CD4-positive, alpha-beta T cell treated with Interleukin-17A for 1 hour (primary cell): ENCODE measurements around the gene RASA3.

ENCODE experiments used
- DNase-seq: peaks from one replicate; pipeline ENCODE4 v3.0.0-alpha.2; 2020

RASA3 gene

DNA sequence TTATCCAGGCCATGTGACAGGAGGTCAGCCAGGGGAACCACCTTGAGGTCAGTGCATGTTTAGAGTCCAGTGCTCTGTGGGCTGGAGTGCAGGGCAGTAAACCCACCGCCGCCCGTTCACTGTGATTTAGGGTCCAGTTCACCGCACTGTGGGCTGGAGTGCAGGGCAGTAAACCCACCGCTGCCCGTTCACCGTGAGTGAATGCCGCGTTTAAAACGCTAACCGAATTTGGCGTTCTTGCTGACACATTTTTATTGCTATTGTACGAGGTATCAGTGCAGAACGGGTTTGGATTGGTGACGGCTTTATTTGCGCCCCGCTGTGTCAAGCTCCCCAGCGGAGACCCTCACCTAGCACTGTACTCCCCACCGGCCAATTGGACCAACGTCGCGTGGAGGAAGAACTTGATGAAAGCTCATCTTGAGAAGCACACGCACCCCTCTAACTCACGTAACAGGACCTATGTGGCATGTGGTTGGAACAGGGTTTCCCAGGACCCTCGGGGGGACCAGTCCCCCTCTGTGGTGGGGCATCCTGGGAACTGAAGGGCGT, 186.5 kb downstream of the RASA3 start:
- DNase-seq, result no peak

DNA sequence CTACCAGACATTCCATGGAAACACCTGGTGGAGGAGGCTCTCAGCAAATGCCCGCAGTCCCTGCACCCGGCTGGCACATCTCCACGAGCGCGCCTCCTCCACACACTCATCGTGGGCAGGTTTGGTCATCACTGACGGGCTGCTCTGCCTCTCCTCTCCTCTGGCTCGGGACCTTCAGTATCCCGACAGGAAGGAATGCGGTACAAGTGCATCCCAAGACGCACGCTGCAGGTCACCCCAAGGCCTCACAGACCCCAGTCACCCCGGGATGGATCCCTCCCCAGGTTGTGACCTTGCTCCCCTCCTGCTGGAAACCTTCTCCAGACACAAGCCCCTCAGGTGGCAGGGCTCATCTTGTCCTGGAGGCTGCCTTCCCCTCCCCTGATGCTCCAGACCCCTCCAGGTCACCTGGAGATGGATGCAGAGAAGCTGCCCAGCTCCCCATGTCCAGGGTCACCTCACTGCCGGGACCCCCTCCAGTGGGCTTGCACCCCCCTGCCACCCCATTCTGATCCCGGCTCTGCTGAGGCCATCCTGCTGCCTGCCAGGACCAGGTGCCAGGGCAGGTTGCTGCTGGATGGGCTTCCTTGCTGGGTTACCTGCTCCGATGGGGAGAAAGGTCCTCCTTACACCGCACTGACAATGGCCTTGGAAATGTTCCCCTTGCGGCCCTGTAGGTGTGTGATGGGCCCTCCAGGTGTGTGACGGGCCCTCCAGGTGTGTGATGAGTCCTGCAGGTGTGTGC, 188.4 kb downstream of the RASA3 start:
- DNase-seq, result no peak

DNA sequence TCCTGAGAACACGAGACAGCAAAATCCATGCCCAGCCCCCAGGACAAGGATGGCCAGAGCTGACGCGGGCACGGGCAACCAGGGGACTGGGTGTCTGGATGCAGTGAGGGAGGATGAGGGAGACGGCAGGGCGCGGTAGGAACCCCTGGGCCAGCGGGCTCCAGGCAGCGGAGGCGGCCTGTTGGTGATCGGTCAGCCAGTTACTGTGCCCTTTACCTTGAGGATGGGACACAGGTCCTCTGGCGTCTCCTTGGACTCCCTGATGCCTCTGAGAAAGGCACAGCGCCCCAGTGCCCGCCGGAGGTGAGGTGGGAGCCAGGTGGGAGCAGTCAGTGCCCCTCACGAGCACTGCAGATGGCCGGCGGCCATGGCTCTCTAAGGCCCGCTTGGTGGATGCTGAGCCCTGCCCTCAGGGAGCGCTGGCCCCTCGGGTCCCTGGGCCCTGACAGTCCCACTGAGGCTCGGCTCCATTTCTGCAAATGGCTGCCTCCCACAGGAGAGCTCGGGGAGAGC, 189.8 kb downstream of the RASA3 start:
- no peak for DNase-seq

DNA sequence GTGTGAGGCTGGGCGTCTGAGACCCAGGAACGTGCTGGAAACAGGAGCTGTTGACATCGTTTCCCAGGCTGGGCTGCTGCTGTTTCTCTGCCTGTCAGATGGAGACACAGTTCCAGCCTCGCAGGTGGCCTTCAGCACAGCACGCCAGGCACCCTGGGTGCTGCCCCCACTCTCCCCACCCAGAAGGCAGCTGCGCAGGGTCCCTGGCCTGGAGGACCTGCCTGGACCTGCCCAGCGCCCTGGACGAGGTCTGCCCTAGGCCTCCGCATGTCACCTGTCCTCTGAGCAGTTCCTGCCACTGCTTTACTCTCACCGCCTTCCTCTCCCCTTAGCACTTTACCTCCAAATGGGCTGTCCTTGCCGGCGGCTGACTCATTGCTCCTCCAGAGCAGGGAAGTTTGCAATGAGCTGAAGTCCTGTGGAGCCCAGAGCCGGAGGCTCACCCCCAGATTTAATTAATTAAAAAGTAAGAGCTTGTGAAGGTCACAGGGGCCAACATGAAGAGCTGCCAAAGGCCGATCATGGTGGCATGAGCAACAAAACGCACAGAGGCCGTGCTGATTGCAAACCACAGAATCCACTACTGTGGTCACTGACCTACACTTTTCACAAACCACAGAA, 190.7 kb downstream of the RASA3 start:
- no peak for DNase-seq

DNA sequence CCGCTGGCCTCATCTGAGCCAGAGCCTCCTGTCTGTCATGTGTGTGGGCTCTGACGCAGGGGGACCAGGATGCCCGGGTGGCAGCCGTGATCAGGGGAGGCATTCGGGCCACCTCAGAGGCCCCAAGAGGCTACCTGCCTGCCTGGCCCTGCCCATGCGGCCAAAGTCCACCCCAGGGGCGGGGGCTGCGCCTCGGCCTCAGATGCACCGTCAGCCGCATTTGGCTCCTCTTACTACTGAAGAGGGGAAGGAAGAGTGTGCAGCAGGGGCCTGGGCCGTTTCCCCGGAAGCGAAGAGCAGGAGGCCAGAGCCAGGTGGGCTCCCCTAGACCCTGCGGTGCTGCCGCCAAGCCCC, 192.5 kb downstream of the RASA3 start:
- DNase-seq, result no peak

DNA sequence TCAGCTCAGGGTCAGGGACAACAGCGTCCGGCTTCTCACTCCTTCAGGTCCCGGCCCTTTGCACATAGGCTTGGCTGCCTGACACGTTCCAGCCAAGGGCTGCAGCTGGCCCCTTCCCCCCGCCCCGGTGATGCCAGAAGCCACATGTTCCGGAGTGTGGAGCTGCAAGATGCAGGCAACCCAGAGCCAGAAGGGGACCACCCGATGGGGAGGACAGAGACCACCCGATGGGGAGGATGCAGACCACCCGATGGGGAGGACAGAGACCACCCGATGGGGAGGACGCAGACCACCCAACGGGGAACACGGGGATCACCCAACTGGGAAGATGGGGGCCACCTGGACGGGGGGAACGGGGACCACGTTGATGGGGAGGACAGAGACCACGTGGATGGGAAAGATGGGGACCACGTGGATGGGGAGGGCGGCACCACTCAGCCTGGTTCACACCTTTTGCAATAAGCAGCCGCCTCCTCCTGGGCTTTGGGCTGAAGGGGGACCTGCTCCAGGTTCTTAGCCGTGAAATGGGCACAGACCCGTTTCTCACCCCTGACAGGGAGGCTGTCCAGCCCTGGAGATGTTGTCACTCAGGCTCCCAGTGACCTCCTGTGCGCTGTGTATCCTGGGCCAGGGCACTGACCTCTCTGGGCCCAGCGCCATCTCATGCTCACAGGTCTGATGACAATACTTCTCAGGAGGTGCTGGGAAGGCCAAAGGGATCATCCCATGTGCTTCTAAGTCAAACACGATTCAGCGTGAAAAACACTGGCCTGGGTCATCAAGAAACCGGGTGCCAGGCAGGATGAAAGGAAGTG, 193.1 kb downstream of the RASA3 start:
- DNase-seq, result no peak

DNA sequence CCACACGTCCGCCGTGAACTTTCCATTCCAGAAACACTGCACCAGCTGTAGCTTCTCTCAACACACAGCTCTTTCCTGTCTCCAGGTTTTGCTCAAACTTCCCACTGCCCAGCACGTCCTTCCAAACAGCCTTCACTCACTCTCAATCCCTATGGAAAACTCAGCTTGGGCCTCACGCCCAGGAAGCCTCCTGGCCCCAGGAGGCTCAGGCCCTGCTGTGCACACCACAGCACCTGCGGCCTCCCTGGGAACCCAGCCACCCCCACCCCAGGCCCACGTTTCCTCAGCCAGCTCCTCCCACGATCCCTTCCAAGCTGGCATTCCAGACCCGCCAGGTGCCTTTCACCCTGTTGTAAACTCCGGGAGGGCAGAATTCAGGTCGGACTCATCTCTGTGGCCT, 193.7 kb downstream of the RASA3 start:
- no peak for DNase-seq

DNA sequence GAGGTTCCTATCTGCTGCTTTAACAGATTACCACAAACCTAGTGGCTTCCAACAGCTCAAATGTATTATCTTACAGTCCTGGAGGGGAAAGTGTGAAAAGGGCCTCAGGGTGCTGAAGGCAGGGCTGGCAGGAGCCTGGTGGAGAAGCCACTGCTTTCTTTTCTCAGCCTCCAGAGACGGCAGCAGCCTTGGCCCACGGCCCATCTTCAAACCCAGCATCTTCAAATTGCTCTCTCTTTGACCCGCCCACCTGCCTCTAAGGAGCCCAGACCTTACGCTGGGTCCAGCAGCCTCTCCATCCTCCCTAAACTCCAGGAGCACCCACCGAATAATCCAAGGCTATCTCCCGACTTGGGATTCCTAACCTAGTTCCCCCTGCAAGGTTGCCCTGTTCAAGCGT, 194.2 kb downstream of the RASA3 start:
- DNase-seq, result no peak

DNA sequence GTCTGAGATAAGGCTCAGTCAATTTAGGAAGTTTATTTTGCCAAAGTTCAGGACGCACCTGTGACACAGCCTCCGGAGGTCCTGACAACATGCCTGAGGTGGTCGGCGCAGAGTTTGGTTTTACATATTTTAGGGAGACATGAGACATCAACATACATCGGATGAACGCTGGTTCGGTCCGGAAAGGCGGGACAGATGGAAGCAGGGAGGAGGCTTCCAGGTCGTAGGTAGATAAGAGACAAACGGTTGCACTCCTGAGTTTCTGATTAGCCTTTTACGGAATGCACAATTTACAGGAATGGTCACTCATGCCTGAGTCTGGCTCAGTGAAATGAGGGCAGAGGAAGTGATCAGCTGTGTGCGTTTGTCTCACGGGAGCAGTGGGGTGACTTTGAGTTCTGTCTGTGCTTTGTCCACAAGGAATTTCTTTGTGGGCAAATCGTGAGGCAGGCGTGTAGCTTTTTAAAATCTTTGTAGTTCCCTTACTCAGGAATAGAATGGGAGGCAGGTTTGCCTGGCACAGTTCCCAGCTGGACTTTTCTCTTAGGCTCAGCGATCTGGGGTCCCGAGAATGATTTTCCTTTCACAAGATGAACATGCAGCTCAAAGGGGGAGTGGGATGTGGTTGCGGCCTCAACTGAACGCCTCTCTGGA, 194.8 kb downstream of the RASA3 start:
- DNase-seq, result no peak

DNA sequence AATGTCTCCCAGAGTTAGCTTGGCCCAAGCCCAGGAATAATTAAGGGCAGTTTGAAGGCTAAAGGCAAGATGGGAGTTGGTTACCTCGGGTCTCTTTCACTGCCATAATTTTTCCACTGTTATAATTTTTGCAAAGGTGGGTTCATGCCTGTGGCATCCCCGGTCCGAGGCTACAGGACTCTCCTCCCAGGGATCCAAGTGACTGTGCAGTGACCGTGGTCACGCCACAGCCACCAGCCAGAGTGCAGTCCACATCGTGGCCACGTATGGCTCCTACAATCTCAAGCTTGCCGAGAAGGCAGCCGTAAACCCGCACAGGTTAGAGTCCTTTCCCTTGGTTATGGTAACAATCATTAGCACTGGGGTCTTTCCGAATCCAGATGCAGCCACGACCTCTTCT, 195.3 kb downstream of the RASA3 start:
- no peak for DNase-seq

DNA sequence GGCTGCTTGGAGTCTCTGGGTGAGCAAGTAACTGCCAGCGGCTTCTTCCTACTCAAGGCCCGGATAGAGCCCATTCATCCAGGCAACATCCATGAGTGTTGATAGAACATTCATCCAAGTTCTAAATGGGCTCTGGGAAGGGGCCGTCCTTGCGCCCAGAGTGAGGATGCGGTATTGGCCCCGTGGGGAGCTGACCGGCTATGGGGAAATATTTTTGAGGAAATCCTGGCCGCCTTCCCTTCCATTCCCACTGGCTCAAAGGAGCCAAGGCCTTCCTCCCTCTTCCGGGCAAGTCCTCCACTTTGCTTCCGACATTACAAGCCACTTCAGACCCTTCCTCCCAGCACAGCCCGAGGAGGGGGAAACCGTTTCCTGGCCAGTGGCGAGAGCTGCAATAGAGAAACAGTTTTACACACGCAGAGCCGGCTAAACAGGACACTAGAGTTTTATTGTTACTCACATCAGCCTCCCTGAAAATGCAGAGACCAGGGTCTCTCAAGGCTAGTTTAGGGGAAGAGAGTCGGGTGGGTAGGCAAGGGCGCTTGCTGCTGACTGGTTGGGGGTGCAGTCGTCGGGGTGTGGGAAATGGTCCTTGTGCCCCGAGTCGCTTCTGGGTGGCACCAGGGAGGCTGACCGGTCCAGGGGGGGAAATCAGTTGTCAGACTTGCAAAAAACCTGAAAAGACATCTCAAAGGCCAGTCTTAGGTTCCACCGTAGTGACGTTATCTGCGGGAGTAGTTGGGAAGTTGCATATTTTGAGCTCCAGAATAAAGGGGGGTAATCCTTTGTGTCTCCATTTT, 196.1 kb downstream of the RASA3 start:
- DNase-seq, result no peak

DNA sequence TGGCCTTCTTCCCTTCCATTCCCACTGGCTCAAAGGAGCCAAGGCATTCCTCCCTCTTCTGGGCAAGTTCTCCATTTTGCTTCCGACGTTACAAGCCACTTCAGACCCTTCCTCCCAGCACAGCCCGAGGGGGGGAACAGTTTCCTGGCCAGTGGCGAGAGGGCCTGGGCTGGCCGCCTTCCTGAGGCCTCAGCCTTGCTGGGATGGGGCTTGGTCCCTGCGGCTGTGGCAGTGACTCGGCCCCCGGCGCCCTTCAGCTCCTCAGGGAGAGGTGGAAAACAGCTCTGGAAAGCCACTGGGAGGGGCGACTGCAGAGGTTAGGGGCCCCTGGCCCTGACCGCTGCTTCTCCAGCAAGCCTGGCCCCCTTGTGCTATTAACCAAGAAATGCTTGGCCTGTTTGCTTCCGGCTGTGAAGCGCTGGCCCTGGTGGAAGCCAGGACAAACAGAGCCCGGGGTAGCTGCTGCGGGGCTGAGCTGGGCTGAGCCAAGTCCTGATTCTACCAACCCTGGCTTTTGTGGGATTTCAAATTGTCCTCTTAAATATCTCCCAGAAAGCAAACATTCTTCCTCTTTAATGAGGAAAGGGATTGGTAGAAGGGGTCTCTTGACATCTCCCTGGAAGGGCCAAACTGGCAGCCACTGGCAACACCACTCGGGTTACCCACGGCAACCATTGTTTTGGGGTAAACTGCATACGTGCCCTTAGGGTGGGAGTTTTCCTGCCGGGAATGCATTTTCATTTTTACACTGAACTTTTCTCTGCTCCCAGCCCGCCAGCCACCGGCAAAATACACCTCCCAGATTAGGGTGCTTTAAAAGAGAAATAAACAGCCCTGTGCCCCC, 197.2 kb downstream of the RASA3 start:
- DNase-seq, result no peak

DNA sequence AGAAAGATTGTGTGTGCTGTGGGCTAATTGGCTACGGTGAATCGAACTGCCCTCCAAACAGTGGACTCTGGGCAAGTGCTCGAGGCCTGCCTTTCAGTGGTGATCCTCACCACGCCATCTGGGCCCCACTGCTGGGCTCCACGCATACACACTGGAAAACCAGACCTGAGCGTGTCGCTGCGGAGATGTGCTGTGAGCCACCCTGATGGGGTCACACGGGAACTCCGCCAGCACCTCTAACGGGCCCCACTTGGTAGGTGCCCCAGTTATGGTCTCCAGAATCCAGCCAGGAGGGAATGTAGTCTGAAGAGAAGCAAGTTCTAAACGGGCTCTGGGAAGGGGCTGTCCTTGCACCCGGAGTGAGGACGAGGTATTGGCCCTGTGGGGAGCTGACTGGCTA, 197.8 kb downstream of the RASA3 start:
- no peak for DNase-seq

DNA sequence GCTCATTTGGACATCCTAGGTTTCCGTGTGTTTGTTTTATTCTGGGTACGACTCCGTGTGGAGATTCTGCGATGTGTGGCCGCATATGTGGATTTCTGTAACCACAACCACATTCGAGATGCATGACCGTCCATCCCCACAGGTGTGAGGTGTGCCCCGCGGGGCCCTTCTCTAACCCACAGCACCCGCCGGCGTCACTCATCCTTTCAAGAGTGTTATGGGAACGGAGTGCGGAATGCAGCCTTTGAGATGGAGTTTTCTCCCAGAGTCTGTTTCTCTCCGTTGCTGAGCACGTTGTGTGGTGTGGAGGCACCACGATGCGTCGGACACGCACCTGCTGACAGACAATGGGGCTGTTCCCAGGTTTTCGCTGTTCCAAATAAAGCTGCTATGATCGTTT, 198.5 kb downstream of the RASA3 start:
- DNase-seq, result no peak

DNA sequence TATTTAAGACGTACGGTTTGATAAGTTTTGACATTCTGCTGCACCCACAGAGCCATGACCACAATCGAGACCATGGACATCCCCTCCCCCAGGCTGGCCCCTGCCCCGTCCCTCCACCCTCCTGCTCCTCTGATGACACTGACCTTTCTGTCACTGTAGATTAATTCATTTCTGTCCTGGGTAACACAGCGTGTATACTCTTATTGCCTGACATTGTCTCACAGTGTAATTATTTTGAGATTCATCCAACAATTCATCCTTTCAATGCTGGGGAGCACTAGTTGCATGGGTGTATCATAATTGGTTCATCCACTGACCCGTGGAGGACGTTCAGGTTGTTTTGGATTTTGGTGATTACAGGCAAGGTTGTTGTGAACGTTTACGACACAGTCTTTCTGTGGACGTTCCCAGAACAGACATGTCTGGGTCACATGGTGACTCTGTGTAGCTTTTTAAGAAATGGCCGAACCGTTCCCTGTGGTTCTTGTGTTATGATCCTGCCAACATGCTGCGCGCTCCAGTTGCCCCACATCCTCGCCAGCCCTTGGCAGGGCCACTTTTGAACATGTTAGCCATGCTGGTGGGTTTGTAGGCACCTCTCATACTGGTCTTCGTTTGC, 200.5 kb downstream of the RASA3 start:
- no peak for DNase-seq

DNA sequence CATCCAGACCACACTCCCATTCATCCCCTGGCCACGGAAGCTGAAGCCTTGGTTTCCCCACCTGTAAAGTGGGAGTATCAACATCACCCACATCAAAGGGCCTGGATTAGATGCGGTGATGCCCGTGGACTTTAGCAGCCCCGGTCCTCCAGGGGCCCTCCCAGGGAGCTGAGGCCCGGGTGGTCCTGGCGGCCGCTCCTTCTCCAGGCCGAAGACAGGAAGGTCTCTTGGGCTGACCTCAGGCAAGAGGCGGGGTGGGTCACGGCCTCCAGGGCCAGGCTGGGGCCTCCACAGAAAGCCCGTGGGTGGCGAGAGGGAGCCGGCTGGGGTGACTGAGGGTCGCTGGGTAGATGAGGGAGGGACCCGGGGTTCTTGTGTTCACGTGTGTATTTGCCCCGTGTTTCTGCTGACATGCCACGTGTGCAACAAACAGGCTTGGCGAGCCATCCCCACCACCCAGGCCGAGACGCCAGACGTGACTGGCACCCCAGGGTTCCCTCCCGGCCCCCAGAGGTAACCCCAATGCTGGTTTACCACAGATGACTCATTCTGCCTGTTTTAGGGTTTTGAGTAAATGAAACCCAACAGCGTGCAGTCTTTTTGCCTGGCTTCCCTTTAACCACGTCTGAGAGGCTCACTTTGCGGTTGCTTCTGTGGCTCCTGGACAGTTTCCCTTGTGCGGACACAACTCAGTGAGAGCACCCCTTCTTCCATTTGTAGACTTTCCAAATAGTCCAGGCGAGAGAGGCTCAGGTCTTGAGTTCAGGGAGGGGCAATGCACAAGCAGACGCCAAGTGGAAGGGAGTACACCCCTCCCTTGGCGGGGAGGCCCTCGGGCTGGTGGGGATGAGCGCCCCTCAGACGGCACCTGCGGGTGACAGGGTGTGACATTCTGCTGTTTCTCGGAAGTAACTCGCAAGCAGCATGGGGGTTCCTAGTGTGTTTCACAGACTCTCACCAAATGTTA, 201.5 kb downstream of the RASA3 start:
- peak; percentile 72 for DNase-seq

DNA sequence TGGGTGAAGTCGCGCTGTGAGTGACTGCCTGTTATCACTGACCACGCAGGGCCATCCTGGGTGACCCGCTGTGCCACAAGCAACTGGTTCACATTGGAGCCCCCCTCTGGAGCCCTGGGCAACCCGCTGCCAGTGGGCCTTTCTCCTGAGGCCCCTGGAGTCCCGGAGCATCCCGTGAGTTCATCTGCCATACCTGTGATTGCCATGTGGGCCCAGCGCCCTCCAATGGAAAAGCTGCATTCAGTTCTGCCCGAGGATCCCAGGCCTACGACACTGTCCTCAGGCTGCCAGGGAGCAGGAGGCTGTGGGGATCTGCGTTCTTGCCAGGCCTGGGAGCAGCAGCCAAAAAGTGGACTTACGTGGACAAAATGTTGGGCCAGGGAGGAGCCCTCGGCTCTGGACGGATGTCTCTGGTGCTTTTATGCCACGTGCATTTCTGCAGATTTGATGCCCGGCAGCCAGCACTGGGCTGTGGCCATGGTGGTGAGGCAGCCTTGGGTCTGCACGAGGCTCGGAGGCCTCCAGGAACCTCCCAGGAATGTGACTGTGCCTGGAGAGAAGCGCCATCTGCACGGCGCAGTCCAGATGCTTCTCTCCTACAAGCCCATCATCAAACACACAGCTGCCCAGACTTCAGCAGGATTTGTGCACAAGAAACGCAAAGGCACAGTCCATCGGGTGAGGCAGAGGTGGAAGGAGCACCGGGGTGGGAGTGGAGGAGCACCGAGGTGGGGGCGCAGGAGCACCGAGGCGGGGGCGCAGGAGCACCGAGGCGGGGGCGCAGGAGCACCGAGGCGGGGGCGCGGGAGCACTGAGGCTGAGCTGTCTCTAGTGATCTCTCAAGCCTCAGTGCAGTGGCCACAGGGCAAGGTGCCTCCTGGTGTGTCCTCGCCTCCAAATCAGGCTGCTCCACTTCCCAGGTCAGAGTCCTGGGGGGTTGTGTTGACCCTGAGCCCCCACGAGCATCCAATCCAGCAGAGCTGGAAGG, 202.5 kb downstream of the RASA3 start:
- no peak for DNase-seq
